GM04503 (cell line): ENCODE results near the gene C21orf58.

ENCODE experiments used
- DNase-seq: peaks from one replicate; pipeline ENCODE4 v3.0.0-alpha.2; 2012; ENCODE audit warnings: low read depth

C21orf58 gene

DNA sequence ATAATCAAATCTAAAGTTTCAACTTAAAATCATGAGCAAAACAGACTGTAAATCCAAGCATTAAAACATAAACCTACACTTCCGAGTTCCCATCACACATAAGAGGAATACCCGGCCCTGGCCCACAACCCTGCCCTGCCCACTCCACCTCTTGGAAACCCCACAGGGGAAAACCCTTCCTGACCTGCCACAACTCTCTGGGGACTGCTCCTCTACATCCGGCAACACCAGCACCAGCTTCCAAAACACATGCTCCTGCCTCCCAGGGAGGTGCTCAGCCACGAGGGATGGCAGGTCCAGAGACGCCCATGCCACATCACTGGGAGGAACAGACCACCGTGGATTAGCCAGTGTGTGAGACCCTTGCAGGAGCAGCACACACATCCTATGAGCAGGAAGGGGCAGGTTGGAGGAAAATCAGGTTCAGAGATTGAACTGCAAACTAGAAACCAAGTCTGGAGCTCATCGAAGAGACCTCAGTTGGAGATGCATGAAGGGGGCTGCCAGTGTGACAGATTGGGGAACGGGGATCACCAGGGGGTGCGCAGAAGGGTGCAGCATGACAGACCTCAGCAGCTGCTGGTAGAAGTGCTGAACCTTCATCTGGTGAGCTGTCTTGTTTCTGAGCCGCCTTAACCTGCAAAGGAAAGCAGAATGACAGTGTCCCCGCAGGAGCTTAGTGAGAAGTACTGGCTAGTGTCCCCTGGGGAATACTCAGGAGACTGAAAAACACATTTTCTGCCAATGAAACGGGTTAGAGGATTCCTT lies 69.3 kb downstream of the C21orf58 start:
- DNase-seq, result no peak

- DNase-seq, result no peak
These were observed 70.0 kb downstream of the C21orf58 start for GRCh38 chr21:46253610-46254124.

GRCh38 chr21:46252840-46253239 lies 70.8 kb downstream of the C21orf58 start:
- DNase-seq, result no peak
